CD14-positive monocyte (primary cell): Measurements from ENCODE around the gene KLC3. TPM values are rescaled to one million over a fixed set of nuclear protein-coding genes. Genes with fewer than 3 reads are reported as not detected.

Experiments used
- DNase-seq, 3 donors: peaks; one replicate each; pipeline ENCODE4 v3.0.0-alpha.2; 2011 to 2022
- H2AFZ ChIP-seq: 2 replicates; pipeline ENCODE4 v1.6.0; 2012; ENCODE audit warnings: mild to moderate bottlenecking, low read depth, low read length, inconsistent platforms; ENCODE audit not compliant: insufficient read depth, poor library complexity, severe bottlenecking
- H3K27ac ChIP-seq, 2 donors: 1 replicate in 1 of 2; 2 replicates in 1 of 2; pipeline ENCODE4 v1.5.1; 2012 to 2013; ENCODE audit warnings: low read length in 2 of 2, control low read depth in 1 of 2, inconsistent platforms in 1 of 2, low read depth in 1 of 2, mild to moderate bottlenecking in 1 of 2
- H3K27me3 ChIP-seq, 2 donors: one replicate each; pipeline versions ENCODE4 v1.6.0 to v1.6.1; 2011 to 2013; ENCODE audit warnings: low read length in 2 of 2; ENCODE audit not compliant: control insufficient read depth in 2 of 2, insufficient read depth in 2 of 2
- H3K36me3 ChIP-seq, 2 donors: replicated peaks in 1 of 2; 1 replicate in 1 of 2; 2 replicates in 1 of 2; pipeline versions ENCODE4 v1.5.1 to v1.6.1; 2012 to 2013; ENCODE audit warnings: low read length in 2 of 2, control low read depth in 1 of 2, inconsistent platforms in 1 of 2, mild to moderate bottlenecking in 1 of 2; ENCODE audit not compliant: insufficient read depth in 2 of 2, control insufficient read depth in 1 of 2
- H3K4me1 ChIP-seq, 2 donors: 1 replicate in 1 of 2; 2 replicates in 1 of 2; pipeline versions ENCODE4 v1.5.1 to v1.6.1; 2012 to 2013; ENCODE audit warnings: low read length in 2 of 2, control low read depth in 1 of 2, inconsistent platforms in 1 of 2, mild to moderate bottlenecking in 1 of 2, moderate library complexity in 1 of 2; ENCODE audit not compliant: insufficient read depth in 2 of 2, control insufficient read depth in 1 of 2
- H3K4me2 ChIP-seq: replicated peaks from 2 replicates; pipeline ENCODE3; 2012; ENCODE audit warnings: low read length, moderate library complexity, mild to moderate bottlenecking; ENCODE audit not compliant: poor library complexity, severe bottlenecking; ENCODE audit errors: extremely low read depth
- H3K4me3 ChIP-seq, 3 experiments: fragments of 200-600 bp in 1 of 3; sonication (generic) in 1 of 3; replicated peaks in 1 of 3; 1 replicate in 2 of 3; 2 replicates in 1 of 3; pipeline ENCODE4 v1.5.1; 2011 to 2013; ENCODE audit warnings: low read length in 3 of 3, mild to moderate bottlenecking in 3 of 3, control low read depth in 2 of 3, low read depth in 2 of 3, inconsistent platforms in 1 of 3, moderate library complexity in 1 of 3
- H3K79me2 ChIP-seq: 2 replicates; pipeline ENCODE4 v1.6.0; 2012; ENCODE audit warnings: mild to moderate bottlenecking, control low read depth, inconsistent platforms, low read length, moderate library complexity; ENCODE audit not compliant: insufficient read depth
- H3K9ac ChIP-seq: 2 replicates; pipeline ENCODE4 v1.6.0; 2017; ENCODE audit warnings: low read length, mild to moderate bottlenecking; ENCODE audit not compliant: insufficient read depth, poor library complexity, severe bottlenecking
- H3K9me3 ChIP-seq, 2 donors: replicated peaks in 1 of 2; 1 replicate in 1 of 2; 2 replicates in 1 of 2; pipeline versions ENCODE4 v1.5.1 to v1.6.1; 2012 to 2013; ENCODE audit warnings: low read length in 2 of 2, control low read depth in 1 of 2; ENCODE audit not compliant: control insufficient read depth in 1 of 2, insufficient read depth in 1 of 2
- H4K20me1 ChIP-seq: 2 replicates; pipeline ENCODE4 v1.6.0; 2012; ENCODE audit warnings: mild to moderate bottlenecking, low read length, control low read depth, moderate library complexity; ENCODE audit not compliant: insufficient read depth
- H3K27ac Mint-ChIP-seq, 7 donors: one replicate each; pipeline ENCODE4 v1.8.0; 2020; ENCODE audit warnings: mild to moderate bottlenecking in 7 of 7, mixed read lengths in 7 of 7, moderate library complexity in 6 of 7, inconsistent platforms in 2 of 7
- H3K27me3 Mint-ChIP-seq, 3 donors: one replicate each; pipeline ENCODE4 v1.8.0; 2021 to 2022; ENCODE audit warnings: low read depth in 3 of 3, mild to moderate bottlenecking in 3 of 3, mixed read lengths in 3 of 3, moderate library complexity in 3 of 3, inconsistent platforms in 1 of 3
- H3K36me3 Mint-ChIP-seq, 2 donors: one replicate each; pipeline ENCODE4 v1.8.0; 2020; ENCODE audit warnings: mixed read lengths in 2 of 2, inconsistent platforms in 1 of 2, mild to moderate bottlenecking in 1 of 2
- H3K4me1 Mint-ChIP-seq: one replicate; pipeline ENCODE4 v1.8.0; 2020; ENCODE audit warnings: mild to moderate bottlenecking, mixed read lengths
- H3K4me3 Mint-ChIP-seq, 2 donors: one replicate each; pipeline ENCODE4 v1.8.0; 2020; ENCODE audit warnings: mild to moderate bottlenecking in 2 of 2, mixed read lengths in 2 of 2, moderate library complexity in 1 of 2
- H3K9me3 Mint-ChIP-seq, 7 donors: one replicate each; pipeline ENCODE4 v1.8.0; 2020 to 2022; ENCODE audit warnings: mixed read lengths in 7 of 7, mild to moderate bottlenecking in 6 of 7, moderate library complexity in 6 of 7, inconsistent platforms in 2 of 7
- WGBS: methylation state at CpG from one replicate; pipeline ENCODE4 v1.1.5; 2013; ENCODE audit warnings: missing lambda C conversion rate; ENCODE audit not compliant: insufficient coverage; 5-methylcytosine and 5-hydroxymethylcytosine counted together
- intact Hi-C, 2 donors: fragments of 100-400 bp; cut with micrococcal nuclease; formaldehyde crosslinking; loops; one replicate each; pipeline versions ENCODE4 v1.15.0 to v1.15.1; 2023
- polyA plus RNA-seq, 3 donors: library from polyadenylated mRNA; depleted of rRNA in 1 of 3; unstranded in 2 of 3; stranded (reverse) in 1 of 3; fragments of 300-500 nt in 2 of 3; fragments of >200 nt in 1 of 3; fragmentation: Illumina TruSeq in 2 of 3; gene quantifications; 1 replicate in 2 of 3; 2 replicates in 1 of 3; pipeline ENCODE4 v1.2.3, GENCODE V29; 2012 to 2021
- TF ChIP-seq, protein P1 (sequence below): fragments of 200-600 bp; IDR thresholded peaks from one replicate; pipeline ENCODE4 v1.8.0; 2022; ENCODE audit warnings: antibody characterized with exemption, mild to moderate bottlenecking

Gene KLC3
- polyA plus RNA-seq, 3 donors, result not detected

DNA sequence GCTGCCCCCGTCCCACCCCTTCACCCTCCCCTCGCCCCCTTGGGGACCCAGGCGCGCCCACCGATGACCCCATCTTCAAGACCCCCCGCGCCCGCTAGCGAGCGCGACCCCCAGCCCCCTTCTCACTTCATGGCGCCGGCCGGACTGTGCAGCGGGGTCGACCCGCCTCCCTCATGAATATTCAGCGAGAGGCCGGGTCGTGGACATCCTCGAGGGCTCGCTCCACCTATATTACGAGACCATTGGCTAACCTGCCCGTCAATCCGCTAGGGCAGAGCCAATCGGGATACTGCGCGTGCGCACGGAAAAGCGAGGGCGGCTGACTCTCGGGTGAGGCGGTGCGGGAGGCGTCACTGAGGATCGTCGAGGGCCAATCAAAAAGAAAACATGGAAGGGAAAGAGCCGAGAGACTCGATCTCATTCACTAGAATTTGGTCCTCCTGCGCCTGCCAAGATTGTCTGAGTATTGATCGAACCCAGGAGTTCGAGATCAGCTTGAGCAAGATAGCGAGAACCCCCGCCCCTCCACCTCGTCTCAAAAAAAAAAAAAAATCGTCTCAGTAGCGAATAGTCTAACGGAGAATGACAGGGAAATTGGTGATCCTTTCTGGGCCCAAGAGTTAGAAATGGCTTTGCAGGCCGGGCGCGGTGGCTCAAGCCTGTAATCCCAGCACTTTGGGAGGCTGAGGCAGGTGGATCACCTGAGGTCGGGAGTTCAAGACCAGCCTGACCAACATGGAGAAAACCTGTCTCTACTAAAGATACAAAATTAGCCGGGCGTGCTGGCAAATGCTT, 30.1 kb downstream of the KLC3 start, which contains the start of gene ERCC2:
Gene ERCC2 (minus strand): TSS at position 164 of the 795 bp plus-strand sequence. CDS start 33 bp downstream, at position 131.
- peak within 1 kb of the TSS; percentile 61 to 88 (median 83) for H3K4me3 ChIP-seq
- intact Hi-C loops, result loop anchor here in 1 of 2 donors (5.0 kb wide), 1 partner anchor 37 kb away; the partner anchor contains the start of genes POLR1G and PPP1R13L
- no peaks in the 10 kb centered on the region for H3K27me3 ChIP-seq
- peak within 1 kb of the TSS; percentile 84 for H2AFZ ChIP-seq
- under 1% methylated on average over 39 of the region's 55 CpGs for WGBS
- Mint-ChIP-seq H3K36me3 (peaks cover 0 to 9% of the 10 kb centered on the region in 2 donors), H3K27ac (peak within 1 kb of the TSS; percentile 91 to 98 (median 96)), H3K4me3 (peak within 1 kb of the TSS; percentile 89 to 96), H3K9me3 (peaks cover 0 to 2% (median 0%) of the 10 kb centered on the region in 7 donors), H3K4me1 (peaks cover 13% of the 10 kb centered on the region), H3K27me3 (peaks cover 0 to 6% (median 4%) of the 10 kb centered on the region in 3 donors)
- peak within 1 kb of the TSS; percentile 72 to 88 for H3K27ac ChIP-seq
- H3K9me3 ChIP-seq, result no peaks in the 10 kb centered on the region
- DNase-seq, result peak; percentile 97 to 99 (median 98)
- peak within 1 kb of the TSS; percentile 96 for H3K4me2 ChIP-seq
- TF ChIP-seq, protein P1, sequence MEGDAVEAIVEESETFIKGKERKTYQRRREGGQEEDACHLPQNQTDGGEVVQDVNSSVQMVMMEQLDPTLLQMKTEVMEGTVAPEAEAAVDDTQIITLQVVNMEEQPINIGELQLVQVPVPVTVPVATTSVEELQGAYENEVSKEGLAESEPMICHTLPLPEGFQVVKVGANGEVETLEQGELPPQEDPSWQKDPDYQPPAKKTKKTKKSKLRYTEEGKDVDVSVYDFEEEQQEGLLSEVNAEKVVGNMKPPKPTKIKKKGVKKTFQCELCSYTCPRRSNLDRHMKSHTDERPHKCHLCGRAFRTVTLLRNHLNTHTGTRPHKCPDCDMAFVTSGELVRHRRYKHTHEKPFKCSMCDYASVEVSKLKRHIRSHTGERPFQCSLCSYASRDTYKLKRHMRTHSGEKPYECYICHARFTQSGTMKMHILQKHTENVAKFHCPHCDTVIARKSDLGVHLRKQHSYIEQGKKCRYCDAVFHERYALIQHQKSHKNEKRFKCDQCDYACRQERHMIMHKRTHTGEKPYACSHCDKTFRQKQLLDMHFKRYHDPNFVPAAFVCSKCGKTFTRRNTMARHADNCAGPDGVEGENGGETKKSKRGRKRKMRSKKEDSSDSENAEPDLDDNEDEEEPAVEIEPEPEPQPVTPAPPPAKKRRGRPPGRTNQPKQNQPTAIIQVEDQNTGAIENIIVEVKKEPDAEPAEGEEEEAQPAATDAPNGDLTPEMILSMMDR, result no peak
- peaks cover 2 to 4% of the 10 kb centered on the region in 2 donors for H3K36me3 ChIP-seq
- no peaks in the 10 kb centered on the region for H3K79me2 ChIP-seq
- peak within 1 kb of the TSS; percentile 58 for H3K9ac ChIP-seq
- H3K4me1 ChIP-seq, result peaks cover 7 to 11% of the 10 kb centered on the region in 2 donors
- no peaks in the 10 kb centered on the region for H4K20me1 ChIP-seq

DNA sequence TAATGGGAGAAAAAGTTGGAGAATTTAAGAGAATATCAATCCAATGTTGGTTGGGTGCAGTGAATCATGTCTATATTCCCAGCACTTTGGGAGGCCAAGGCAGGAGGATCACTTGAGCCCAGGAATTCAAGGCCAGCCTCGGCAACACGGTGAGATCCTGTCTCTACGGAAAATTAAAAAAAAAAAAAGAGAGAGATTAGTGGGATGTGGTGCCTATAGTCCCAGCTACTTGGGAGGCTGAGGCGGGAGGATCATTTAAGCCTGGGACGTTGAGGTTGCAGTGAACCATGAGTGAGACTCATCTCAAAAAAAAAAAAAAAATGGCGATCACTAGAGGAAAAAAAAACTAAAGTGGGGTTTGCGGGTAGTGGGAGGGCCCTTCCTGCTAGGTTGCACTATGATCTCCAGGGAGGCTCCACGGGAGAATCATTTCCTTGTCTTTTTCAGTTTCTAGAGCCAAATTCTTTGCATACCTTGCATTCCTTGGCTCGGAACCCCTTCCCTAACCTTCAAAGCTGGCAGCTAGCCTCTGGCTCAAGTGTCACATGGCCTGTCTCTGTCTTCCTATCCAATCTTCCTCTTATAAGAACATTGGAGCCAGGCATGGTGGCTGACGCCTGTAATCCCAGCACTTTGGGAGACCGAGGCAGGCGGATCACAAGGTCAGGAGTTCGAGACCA, 35.6 kb downstream of the KLC3 start:
- Mint-ChIP-seq H3K4me1 (peaks cover 17% of the 10 kb centered on the region), H3K36me3 (no peaks in the 10 kb centered on the region), H3K27me3 (peaks cover 2 to 11% (median 6%) of the 10 kb centered on the region in 3 donors), H3K27ac (peak overlapping the region in 1 of 7 donors; percentile 61), H3K4me3 (no peak overlapping the region), H3K9me3 (peaks cover 0 to 5% (median 0%) of the 10 kb centered on the region in 7 donors)
- no peak overlapping the region for H2AFZ ChIP-seq
- no peaks in the 10 kb centered on the region for H3K9me3 ChIP-seq
- peaks cover under 1 to 14% of the 10 kb centered on the region in 2 donors for H3K4me1 ChIP-seq
- no peaks in the 10 kb centered on the region for H4K20me1 ChIP-seq
- H3K4me3 ChIP-seq, result no peak overlapping the region
- TF ChIP-seq, protein P1, result no peak
- H3K79me2 ChIP-seq, result no peaks in the 10 kb centered on the region
- no peak overlapping the region for H3K9ac ChIP-seq
- H3K4me2 ChIP-seq, result no peak overlapping the region
- no peak overlapping the region for H3K27ac ChIP-seq
- H3K36me3 ChIP-seq, result no peaks in the 10 kb centered on the region
- intact Hi-C loops, result no loop called here
- H3K27me3 ChIP-seq, result no peaks in the 10 kb centered on the region
- DNase-seq, result no peak
- WGBS, result 81% methylated on average over 8 of the region's 13 CpGs
